Stimulated activated CD4-positive, alpha-beta T cell treated with anti-CD3 and anti-CD28 coated beads, Interleukin-2, amount 100 ng/mL, for 24 hours (primary cell): ENCODE data around the gene ITPRIPL2.

Experiments
- DNase-seq, 2 donors: peaks; one replicate each; pipeline ENCODE4 v3.0.0-alpha.2; 2020

ITPRIPL2 gene

DNA sequence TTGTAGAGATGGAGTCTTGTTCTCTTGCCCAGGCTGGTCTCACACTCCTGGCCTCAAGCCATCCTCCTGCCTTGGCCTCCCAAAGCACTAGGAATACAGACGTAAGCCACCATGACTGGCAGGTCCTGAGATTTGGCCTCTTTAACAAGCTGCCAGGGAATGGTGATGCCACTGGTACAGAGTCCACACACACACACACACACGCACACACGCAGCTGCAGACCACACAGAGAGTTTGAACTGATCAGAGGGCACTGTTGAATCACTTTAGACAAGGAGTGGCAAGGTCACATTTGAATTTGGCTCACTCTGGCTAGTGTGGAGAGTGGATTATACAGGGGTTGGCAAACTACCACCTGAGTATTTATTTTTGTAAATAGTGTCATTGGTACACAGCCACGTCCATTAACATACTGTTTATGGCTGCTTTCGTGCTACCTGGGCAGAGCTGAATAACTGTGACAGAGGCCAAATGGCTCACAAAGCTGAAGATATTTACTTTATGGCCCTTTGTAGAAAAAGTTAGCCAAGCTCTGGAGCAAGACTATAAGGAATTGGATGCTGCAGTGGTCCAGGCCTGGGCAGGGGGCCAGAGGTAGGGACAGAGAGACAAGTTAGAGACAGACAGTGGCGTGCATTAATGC lies 9.9 kb downstream of the ITPRIPL2 start:
- DNase-seq = no peak

DNA sequence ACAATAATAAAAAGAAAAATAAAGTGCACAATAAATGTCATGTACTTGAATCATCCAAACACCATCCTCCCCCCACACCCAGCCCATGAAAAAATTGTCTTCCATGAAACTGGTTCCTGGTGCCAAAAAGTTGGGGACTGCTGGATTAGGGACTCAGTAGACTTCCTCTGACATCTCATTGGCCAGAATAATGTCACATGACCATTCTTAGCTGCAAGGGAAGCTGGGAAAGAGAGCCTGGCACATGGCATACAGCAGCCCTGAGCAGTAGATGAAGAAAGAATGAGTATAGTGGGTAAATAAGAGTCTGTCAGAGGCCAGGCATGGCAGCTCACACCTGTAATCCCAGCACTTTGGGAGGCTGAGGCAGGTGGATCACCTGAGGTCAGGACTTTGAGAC lies 12.5 kb downstream of the ITPRIPL2 start:
- no peak for DNase-seq

DNA sequence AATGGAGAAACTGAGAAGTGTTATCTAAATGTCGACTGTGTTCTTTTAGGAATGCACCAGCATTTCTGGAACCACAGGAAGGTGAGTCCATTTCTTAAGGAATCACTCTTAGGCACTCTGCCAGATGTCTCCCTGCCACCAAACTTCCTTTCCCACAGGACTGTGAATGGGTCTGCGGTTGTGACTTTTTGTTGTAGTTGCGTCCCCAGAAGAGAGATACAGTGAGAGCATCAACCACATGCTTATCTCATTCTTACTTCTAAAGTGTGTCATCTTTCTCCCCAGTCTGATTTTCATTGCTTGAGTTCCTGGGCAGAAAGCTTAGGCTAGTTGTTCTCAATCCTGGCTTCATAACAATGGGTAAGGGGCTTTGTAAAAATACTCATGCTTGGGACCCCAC lies 13.4 kb downstream of the ITPRIPL2 start:
- DNase-seq = no peak

DNA sequence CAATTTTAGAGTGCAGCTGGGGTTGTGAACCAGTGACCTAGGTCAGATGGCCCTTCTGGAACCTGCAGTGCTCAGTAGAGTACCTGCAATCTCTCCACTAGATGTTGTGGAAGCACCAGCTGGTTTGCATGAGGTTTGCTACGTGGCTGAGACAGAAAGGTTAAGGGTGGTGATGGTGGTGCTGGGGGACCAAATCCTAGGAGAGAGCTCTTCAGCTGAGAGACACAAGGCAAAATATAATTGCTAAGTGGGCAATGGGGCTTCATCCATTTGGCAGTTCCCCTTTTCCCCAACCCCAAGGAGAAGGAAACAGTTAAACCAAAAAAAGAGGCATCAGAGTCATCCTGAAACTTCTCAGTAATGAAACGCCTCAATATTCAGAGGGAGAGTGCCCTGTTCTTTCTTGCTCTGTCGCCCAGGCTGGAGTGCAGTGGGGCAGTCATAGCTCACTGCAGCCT lies 13.9 kb downstream of the ITPRIPL2 start:
- DNase-seq = no peak

DNA sequence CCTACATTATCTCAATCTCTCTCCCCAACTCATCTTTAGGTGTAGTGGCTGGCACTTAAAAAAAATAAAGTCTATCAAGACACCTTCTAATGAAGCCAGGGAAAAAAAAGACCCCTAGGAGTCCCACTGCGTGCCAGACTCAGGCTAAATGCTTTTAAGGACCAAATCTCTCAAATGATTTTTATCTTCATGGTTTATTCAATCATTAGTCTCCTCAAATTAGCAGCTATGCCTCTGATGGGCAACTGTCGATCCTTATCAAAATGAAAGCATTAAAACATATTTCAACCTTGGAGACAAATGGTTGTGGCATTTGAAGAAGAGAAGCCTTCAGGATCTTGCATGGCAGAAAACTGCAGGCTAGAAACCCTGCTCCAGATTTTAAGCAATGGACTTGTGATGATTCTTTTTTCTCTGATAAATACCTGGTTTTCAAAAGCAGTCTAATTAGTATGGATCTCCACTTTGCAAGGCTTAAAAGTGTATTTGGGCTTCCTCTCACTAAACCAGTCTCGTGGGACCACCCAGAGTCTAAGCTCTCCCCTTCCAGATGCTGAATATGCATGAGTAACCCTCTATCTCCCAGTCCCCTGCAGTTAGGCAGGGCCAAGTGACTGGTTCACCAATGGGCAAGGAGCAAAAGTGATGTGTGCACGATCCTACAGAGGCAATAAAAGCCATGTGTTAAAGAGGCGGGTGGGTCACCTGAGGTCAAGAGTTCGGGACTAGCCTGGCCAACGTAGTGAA lies 14.9 kb downstream of the ITPRIPL2 start:
- no peak for DNase-seq

DNA sequence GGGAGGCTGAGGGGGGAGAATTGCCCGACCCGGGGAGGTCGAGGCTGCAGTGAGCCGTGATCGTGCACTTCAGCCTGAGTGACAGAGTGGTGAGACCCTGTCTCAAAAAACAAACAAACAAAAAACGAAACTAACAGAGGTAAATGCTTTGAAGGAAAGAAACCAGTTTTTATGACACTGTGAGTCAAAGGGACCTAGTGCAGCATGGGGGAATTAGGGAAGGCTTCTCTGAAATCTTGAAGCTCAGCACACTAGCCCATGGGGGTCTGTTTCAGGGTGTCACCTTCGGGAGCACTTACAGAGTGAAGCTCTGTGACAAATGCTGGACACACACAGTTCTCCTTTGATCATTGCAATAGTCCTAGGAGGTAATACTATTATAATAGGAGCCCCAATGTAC lies 16.6 kb downstream of the ITPRIPL2 start:
- no peak for DNase-seq

DNA sequence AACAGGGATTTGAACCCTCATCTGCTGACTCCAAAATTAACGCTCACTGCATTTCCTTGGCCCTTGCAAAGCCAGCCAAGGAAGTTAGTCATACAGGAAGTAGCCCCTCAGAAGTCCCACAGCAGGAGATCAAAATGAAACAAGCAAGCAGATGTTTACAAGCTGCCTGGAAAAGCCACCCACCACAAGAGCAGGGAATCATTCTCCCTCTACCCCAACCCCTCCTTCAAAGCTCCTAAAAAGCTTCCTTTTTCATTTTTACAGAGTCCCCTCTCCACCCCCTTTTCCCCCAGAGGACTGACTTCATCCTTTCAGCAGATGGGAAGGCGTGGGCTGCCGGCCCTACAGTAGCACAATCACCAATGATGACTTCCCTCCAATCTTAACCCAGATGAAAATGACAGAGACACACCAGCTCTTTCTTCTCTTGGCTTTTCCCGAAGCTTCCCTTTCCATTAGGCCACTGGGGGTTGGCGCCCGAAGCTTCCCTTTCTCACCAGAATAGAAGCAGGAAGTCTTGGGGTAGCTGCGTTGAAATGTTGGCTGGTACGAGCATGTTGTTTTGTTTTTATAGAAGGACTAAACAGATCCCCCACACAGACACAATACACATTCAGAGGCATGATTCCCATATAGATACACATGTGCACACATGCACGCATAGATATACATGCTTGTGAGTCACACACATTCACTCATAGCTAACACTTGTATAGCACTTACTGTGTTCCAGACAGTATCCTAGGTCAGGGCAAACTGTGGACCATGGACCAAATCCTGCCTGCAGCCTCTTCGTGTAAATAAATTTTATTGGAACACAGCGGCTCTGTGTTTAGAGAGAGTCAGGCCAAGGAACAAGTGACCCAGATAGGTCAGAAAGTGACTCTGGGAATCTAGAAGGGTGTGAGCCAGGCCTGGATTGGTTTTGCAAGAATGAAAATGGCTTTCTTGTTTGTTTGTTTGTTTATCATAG lies 17.4 kb downstream of the ITPRIPL2 start:
- DNase-seq = no peak

DNA sequence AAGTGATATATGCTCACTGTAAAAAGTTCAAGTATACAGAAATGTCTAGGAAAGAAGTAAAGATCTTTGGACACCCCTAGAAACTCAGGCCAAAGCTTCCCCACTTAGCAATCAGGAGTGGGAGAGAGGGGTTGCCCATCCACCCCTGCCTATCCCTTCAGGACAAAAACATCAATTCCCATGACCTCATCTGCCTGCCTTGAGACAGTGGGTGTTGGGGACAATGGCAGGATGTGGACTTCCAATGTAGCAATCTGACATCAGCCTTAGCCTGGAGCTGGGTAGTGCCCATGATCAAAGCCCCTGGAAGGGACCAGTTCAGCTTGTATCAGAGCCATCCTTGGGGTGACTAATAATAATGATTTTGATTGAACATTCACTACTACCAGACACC lies 18.1 kb downstream of the ITPRIPL2 start:
- DNase-seq = no peak

DNA sequence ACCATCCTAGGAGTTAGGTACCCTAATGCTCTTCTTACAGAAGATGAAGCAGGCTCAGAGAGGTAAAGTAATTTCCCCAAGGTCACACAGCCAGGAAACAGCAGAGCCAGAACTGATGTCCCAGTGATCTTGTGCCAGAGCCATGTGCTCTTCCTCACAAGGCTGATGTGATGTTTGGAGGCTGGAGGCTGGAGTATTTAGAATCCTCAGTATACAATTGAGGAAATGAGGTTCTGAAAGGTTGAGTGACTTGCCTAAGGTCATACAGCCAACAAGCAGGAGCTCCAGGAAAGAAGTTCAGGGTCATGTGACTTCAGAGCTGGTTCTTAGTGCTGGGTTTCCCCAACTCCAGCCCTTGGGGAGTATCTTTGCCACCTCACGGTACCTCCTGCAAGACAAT lies 18.5 kb downstream of the ITPRIPL2 start:
- no peak for DNase-seq

DNA sequence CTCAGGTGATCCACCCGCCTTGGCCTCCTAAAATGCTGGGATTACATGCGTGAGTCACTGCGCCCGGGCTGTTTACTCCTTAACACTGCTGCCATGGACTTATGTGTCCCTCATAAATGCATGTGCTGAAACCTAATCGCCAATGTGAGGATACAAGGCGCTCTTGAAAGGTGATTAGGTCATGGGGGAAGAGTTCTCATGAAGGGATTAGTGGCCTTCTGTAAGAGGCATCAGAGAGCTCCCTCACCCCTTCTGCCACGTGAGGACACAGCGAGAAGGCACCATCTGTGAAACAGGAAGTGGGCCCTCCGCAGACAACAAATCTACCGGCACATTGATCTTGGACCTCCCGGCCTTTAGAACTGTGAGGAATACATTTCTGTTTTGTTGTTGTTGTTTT lies 19.1 kb downstream of the ITPRIPL2 start:
- no peak for DNase-seq

DNA sequence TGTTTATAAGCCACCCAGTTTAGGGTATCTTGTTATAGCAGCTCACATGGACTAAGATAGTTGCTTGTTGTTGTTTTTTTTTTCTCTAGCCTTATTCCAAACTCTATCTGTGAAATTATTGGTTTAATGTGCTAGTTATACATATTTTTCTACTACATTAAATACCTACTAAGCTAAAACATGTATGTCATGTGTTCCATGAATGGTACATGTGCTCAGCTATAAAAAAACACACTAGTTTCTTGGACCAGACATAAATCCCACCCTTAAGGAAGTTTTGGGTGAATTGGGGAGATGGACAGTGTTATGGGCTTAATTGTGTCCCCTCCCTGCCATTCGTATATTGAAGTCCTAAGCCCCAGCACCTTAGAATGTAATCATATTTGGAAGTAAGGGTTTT lies 19.8 kb downstream of the ITPRIPL2 start:
- no peak for DNase-seq

DNA sequence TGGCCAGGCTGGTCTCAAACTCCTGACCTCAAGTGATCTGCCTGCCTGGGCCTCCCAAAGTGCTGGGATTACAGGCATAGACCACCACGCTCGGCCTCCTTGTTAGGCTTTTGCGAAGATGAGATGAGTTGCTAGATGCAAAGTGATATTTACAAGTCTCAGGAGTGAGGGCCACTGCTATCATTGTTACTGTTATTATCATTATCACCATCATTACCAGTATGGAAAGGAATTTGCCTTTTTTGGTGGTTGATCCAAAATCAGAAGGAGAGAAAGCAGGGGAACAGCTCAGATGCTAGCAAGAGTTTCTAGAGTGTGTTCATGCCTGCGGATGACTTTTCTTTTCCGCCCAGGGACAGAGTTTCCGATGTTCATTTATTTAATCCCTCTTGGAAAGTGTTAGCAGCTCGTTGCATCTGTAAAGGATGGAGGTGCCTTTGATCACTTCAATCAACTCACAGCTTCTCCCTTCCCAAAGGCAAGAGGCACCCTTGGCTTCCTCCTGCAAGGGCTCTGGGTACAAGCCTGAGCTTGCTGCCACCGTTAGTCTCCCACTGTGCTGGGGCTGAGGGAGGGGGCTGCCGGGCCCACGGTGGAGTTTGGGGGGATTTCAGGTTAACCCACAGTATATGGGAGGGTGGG lies 21.6 kb downstream of the ITPRIPL2 start:
- DNase-seq = no peak

DNA sequence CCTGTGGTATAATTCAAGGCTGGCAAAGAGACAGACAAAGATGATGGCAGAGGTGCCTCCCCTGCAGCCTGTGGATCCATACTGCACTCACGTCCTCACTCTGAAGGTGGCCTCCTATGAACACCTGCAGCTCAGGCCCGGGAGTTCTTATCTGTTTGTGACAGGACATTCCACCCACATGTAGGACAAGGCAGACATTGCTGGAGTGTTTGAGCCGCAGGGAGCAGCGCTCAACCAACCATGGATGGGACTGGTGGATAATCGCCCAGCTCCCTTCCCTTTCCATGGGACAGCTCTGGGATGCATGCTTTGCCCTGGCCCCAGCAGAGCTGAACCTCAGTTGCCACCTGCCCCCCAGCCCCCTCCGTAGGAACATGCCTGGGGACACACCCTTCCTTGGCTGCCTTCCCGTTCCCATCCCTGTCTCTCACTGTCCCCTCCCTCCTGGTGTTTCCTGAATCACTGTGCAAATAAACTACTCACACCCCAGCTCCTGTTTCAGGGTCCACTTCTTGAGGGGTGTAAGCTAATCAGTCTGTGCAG lies 22.2 kb downstream of the ITPRIPL2 start:
- no peak for DNase-seq

DNA sequence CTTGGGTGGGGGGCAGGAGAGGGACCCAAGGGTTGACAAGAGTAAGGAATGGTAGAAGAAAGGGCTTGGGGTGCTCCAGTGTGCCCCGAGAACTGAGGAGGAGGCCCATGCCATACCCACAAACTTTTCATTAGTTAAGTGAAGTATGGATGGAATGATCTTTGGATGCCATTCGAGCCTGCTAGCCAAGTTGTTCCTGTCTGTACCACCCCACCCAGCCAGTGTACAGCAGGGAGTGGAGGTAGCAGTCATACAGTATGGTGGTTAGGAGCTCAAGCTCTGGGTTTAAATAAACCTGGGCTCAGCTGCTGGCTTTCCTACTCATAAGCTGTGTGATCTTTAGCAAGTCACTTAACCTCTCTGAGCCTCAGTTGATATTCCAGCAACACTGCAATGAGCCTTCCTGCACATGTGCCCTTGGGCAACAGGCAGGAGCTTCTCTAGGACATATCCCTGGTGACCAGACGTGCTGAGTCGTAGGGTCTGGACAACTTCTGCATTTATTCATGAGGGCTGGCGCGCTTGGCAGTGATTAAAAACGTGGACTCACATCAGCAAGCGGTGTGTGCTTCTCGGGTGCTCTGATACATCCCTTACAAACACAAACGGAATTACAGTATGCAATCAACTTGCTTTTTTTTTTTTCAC lies 22.9 kb downstream of the ITPRIPL2 start:
- no peak for DNase-seq

DNA sequence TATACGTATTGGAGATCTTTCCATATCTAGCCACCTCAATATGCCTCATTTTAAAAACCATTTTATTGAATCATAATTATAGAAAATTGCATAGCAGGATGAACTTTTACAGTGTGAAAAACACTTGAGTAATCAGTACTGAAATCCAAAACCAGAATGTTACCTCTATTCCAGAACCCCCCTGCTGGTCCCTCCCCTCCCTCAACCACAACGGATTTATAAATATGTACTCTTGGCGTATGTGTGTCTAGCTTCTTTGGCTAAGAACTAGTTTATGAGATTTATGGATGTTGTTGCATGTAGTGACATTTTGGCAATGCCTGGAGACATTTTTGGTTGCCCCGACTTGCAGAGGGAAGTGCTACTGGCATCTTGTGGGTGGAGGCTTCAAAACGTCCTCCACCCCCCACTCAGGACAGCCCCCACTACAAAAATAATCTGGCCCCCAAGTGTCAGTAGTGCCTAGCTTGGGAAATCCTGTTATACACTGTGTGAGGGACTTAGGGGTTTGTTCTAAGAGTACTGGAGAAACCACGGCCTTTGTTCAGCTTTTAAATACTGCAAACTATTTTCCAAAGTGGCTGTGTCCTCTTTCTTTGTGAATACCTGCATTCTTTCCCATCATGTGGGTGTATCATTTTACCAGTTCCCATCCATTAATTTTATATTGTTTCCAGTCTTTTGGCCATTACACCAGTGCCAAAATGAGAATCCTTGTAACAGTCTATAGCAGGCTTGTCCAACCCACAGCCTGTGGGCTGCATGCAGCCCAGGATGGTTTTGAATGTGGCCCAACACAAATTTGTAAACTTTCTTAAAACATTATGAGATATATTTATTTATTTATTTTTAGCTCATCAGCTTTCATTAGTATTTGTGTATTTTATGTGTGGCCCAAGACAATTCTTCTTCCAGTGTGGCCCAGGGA lies 23.7 kb downstream of the ITPRIPL2 start:
- no peak for DNase-seq

DNA sequence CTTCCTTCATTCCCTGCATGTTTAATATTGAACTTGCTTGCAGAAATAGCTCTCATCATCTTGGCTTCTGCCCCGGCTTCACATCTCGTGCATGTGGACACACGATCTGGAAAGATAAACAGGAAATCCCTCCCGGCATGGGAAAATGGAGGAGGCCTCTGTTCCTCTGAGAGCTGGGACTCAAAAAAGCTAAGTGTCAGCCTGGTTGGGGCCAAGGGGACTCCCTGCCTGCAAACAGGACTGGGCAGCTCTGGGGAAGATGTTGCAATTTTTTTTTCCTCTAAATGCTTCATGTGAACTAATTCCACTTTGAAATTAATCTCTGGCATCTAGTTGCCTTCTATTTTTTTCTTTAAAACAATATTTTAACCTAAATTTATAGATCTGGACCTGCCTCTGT lies 24.8 kb downstream of the ITPRIPL2 start:
- no peak for DNase-seq

DNA sequence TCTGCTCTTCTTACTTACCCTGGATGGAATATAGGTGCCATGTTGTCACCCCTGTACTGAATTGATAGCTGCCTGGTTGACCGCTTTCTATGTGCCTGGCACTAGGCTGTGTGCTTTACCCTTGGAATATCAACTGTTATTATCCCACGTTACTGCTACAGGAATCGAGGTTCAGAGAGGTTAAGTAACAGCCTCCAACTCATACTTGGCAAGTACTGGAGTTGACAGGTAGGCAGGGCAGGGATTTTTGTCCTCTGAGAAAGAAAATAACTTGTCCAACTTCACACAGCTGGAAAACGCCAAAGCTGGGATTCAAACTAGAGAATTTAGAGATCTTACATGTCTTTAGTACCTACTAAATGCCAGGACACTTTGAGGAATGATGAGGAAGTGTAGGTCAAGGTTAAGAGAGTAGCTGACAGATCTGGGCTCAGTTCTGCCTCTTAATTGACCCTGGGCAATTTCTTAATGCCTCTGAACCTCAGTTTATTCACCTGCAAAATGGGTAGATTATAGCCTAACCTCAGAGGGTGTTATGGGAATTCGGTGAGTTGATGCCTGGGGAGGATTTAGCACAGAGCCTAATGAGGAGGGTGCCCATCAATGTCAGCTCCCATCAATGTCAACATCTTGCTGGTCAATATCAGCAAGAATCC lies 25.8 kb downstream of the ITPRIPL2 start:
- DNase-seq = no peak

DNA sequence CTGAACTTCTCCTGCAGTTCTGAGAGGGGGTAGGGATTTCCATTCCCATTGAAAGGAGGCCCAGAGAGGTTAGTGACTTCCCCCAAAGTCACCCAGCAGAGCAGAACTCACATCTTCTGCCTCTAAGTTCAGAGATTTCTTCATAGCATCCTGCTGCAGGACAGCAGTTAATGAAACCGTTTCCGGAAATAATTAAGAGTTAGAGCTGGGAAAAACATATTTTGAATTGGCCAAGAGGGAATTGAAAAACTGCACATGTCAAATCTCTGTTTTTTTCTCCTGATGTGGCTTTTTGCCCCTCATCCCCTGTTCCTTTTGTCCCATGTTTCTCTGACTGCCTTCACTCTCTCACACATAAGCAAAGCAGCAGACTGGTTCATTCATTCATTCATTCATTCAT lies 26.6 kb downstream of the ITPRIPL2 start:
- no peak for DNase-seq

DNA sequence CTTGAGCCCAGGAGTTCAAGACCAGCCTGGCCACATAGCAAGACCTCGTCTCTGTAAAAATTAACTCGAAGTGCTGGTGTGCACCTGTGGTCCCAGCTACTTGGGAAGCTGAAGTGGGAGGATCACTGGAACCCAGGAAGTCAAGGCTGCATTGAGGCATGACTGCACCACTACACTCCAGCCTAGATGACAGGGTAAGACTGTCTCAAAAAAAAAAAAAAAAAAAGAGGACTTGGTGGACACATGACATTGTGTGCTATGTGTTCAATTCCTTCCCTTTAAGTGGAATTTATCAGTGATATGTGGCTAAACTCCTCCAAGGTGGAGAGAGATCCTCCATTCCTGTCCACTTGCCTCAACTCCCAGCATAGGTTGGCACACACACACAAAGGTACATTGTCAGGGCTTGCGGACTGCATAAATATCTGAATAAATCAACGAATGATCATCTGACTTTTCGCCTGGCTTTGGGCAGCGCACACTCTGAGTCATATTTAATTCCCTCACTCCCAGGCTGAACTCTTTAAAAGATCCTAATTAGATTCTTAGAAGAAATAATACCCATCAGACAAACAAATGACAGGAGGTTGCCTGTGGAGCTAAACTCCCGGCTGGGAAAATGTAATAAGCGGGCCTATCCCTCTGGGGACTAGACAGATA lies 29.3 kb downstream of the ITPRIPL2 start:
- no peak for DNase-seq

DNA sequence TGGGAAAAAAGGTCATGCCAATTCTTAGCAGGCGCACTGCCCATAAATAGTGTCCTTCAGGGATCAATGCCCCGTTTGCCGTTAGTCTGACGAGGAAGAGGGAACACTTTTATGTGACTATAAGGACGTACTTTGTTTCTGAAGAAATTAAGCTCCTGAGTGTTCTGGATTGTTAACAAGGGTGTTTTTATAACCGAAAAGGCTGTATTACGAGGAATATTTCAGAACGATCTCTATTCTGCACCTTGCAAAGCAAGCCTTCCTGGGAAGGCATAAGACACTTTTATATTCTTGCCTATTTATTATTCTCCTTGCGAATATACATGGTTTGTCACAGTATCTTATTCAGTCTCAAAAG lies 29.8 kb downstream of the ITPRIPL2 start:
- no peak for DNase-seq
